HEK293T (cell line): Measurements from ENCODE around the gene NRTN.

Experiments used
- CTCF ChIA-PET: fragments of 350-600 bp; formaldehyde crosslinking; extraction: SDS; loops from one replicate; lab custom pipeline; 2021; ENCODE audit warnings: antibody characterized with exemption, inconsistent platforms; lab: Yijun Ruan, JAX
- POLR2A ChIA-PET: fragments of 350-600 bp; formaldehyde crosslinking; extraction: SDS; loops from one replicate; lab custom pipeline; 2020; ENCODE audit warnings: antibody characterized with exemption, inconsistent platforms; lab: Yijun Ruan, JAX
- DNase-seq: peaks from one replicate; pipeline ENCODE4 v3.0.0; 2012; ENCODE audit warnings: mixed read lengths; ENCODE audit errors: extremely low spot score
- ARNT ChIP-seq: fragments of 450-650 bp; IDR thresholded peaks from 2 replicates; pipeline ENCODE4 v1.6.1; 2017; ENCODE audit warnings: mild to moderate bottlenecking
- BHLHE40 ChIP-seq: fragments of 450-650 bp; IDR thresholded peaks from 2 replicates; pipeline ENCODE4 v1.6.1; 2016; ENCODE audit warnings: mild to moderate bottlenecking, moderate library complexity, borderline replicate concordance
- CTBP1 ChIP-seq: fragments of 450-650 bp; IDR thresholded peaks from 2 replicates; pipeline ENCODE4 v1.6.1; 2016; ENCODE audit warnings: borderline replicate concordance
- ELF4 ChIP-seq: fragments of 450-650 bp; IDR thresholded peaks from 2 replicates; pipeline ENCODE4 v1.6.1; 2017; ENCODE audit warnings: antibody characterized with exemption
- FOXA1 ChIP-seq: fragments of 450-650 bp; IDR thresholded peaks from 2 replicates; pipeline ENCODE4 v1.6.1; 2016; ENCODE audit warnings: mild to moderate bottlenecking
- FOXK2 ChIP-seq: fragments of 450-650 bp; IDR thresholded peaks from 2 replicates; pipeline ENCODE4 v1.6.1; 2016; ENCODE audit warnings: mild to moderate bottlenecking
- FOXM1 ChIP-seq: fragments of 450-650 bp; IDR thresholded peaks from 2 replicates; pipeline ENCODE4 v1.6.1; 2017; ENCODE audit warnings: mild to moderate bottlenecking, borderline replicate concordance
- HDGF ChIP-seq: fragments of 450-650 bp; IDR thresholded peaks from 2 replicates; pipeline ENCODE4 v1.6.1; 2017; ENCODE audit warnings: antibody characterized with exemption, borderline replicate concordance
- L3MBTL2 ChIP-seq: fragments of 450-650 bp; conservative IDR thresholded peaks from 2 replicates; pipeline ENCODE4 v1.6.1; 2016; ENCODE audit warnings: mild to moderate bottlenecking
- LEF1 ChIP-seq: fragments of 450-650 bp; IDR thresholded peaks from 2 replicates; pipeline ENCODE4 v1.6.1; 2017; ENCODE audit warnings: mild to moderate bottlenecking, borderline replicate concordance
- NFRKB ChIP-seq: fragments of 450-650 bp; IDR thresholded peaks from 2 replicates; pipeline ENCODE4 v1.6.1; 2016; ENCODE audit warnings: mild to moderate bottlenecking, moderate library complexity
- PKNOX1 ChIP-seq: fragments of 450-650 bp; IDR thresholded peaks from 2 replicates; pipeline ENCODE4 v1.6.1; 2016
- SP1 ChIP-seq: fragments of 450-650 bp; IDR thresholded peaks from 2 replicates; pipeline ENCODE4 v1.6.1; 2017
- SUZ12 ChIP-seq: fragments of 450-650 bp; IDR thresholded peaks from 2 replicates; pipeline ENCODE4 v1.6.1; 2016; ENCODE audit warnings: mild to moderate bottlenecking
- TARDBP ChIP-seq: fragments of 450-650 bp; IDR thresholded peaks from 2 replicates; pipeline ENCODE4 v1.6.1; 2016
- ZNF384 ChIP-seq: fragments of 450-650 bp; IDR thresholded peaks from 2 replicates; pipeline ENCODE4 v1.6.1; 2016

NRTN gene

GRCh38 chr19:5828661-5829566 lies 24.0 kb downstream of the NRTN start:
- ChIA-PET POLR2A (interaction anchor here (0.7 to 3.1 kb wide), 22 partner anchors 10 to 151 kb away, joined by 3 to 32 read pairs (median 6); partner anchors contain the start of genes CATSPERD, DUS3L, FUT3 and FUT6), CTCF (interaction anchor here (0.8 to 3.5 kb wide), 4 partner anchors 25 to 139 kb away, joined by 3 to 23 read pairs (median 3); partner anchors contain the start of genes NRTN and RPL36)
- TF ChIP-seq LEF1 = no peak
- TF ChIP-seq NFRKB = no peak
- TF ChIP-seq ARNT = peak; percentile 47; the same call in 1 of the 2 replicates
- peak; percentile 91 for TF ChIP-seq PKNOX1
- TF ChIP-seq ZNF384 = no peak
- DNase-seq = peak; percentile 70

- POLR2A ChIA-PET = interaction anchor here (1.7 to 3.1 kb wide), 8 partner anchors 9 to 74 kb away, joined by 4 to 32 read pairs (median 16); partner anchors contain the start of genes DUS3L, FUT6, NDUFA11 and NRTN
- no peak for TF ChIP-seq BHLHE40
- TF ChIP-seq ELF4 = no peak
- no peak for TF ChIP-seq HDGF
- no peak for TF ChIP-seq TARDBP
- TF ChIP-seq ARNT = no peak
- TF ChIP-seq SUZ12 = no peak
- no peak for TF ChIP-seq FOXA1
- TF ChIP-seq FOXM1 = no peak
- TF ChIP-seq ZNF384 = no peak
- TF ChIP-seq PKNOX1 = no peak
- no peak for TF ChIP-seq LEF1
- no peak for TF ChIP-seq FOXK2
- TF ChIP-seq SP1 = no peak
- TF ChIP-seq NFRKB = no peak
- no peak for TF ChIP-seq L3MBTL2
- TF ChIP-seq CTBP1 = no peak
- no peak for DNase-seq
- CTCF ChIA-PET = interaction anchor here (1.0 to 3.5 kb wide), 2 partner anchors 26 to 62 kb away, joined by 3 to 23 read pairs; partner anchors contain the start of gene NRTN
Observed at GRCh38 chr19:5829567-5830310, 24.9 kb downstream of the NRTN start.

- CTCF ChIA-PET = no interaction called here
- POLR2A ChIA-PET = no interaction called here
- TF ChIP-seq ZNF384 = no peak
- no peak for TF ChIP-seq FOXA1
- TF ChIP-seq FOXM1 = no peak
- TF ChIP-seq BHLHE40 = no peak
- TF ChIP-seq PKNOX1 = no peak
- no peak for TF ChIP-seq SUZ12
- no peak for TF ChIP-seq SP1
- no peak for DNase-seq
Observed at GRCh38 chr19:5831159-5831558, 26.3 kb downstream of the NRTN start.

GRCh38 chr19:5832061-5832460 lies 27.2 kb downstream of the NRTN start:
- TF ChIP-seq BHLHE40 (no peak), PKNOX1 (no peak), CTBP1 (no peak), FOXK2 (no peak), SUZ12 (no peak), ELF4 (no peak), FOXM1 (no peak), ARNT (no peak), ZNF384 (no peak), LEF1 (no peak), TARDBP (no peak), SP1 (no peak), NFRKB (no peak), HDGF (no peak)
- ChIA-PET POLR2A (no interaction called here), CTCF (interaction anchor here (0.6 kb wide), 1 partner anchor 1513 kb away, joined by 4 read pairs; no protein-coding TSS in a partner anchor)
- DNase-seq = no peak
